IMR-90 (cell line): ENCODE data around the gene MESP2. TPM values are rescaled to one million over a fixed set of nuclear protein-coding genes. Genes with fewer than 3 reads are reported as not detected.

ENCODE experiments used
- ATAC-seq: fragments of 200-7000 bp; cut with Tn5 transposase; 2 replicates; pipeline ENCODE4 v1.9.1; 2020; ENCODE audit warnings: low read depth, mild to moderate bottlenecking, moderate library complexity
- BruUV-seq: library from RNA; stranded (reverse); fragments of 400-500 nt; replicated peaks from 2 replicates; lab custom pipeline; 2021; lab: Mats Ljungman, UMichigan
- CTCF ChIA-PET: fragments of 300-600 bp; formaldehyde crosslinking; extraction: SDS; loops from one replicate; lab custom pipeline; 2021; ENCODE audit warnings: antibody characterized with exemption; lab: Yijun Ruan, JAX
- POLR2A ChIA-PET: fragments of 300-600 bp; sonication (Branson Sonifier 250); formaldehyde crosslinking; loops from one replicate; lab custom pipeline; 2022; ENCODE audit warnings: antibody characterized with exemption; ENCODE audit not compliant: unreplicated experiment; lab: Charles Lee
- DNase-seq: peaks from one replicate; pipeline ENCODE4 v3.0.0; 2013
- H2AFZ ChIP-seq: replicated peaks from 2 replicates; pipeline ENCODE3; 2013; ENCODE audit warnings: low read length, mild to moderate bottlenecking; ENCODE audit not compliant: poor library complexity
- H2AK5ac ChIP-seq: 2 replicates; pipeline ENCODE4 v1.6.1; 2013; ENCODE audit warnings: low read depth, low read length, inconsistent platforms
- H2AK9ac ChIP-seq: replicated peaks from 2 replicates; pipeline ENCODE3; 2013; ENCODE audit warnings: mild to moderate bottlenecking, low read depth, low read length, moderate library complexity; ENCODE audit not compliant: poor library complexity
- H2BK120ac ChIP-seq: 2 replicates; pipeline ENCODE4 v1.6.1; 2013; ENCODE audit warnings: low read depth, low read length, inconsistent platforms
- H2BK15ac ChIP-seq: 3 replicates; pipeline ENCODE4 v1.6.1; 2013; ENCODE audit warnings: low read depth, low read length, inconsistent platforms
- H2BK20ac ChIP-seq: 2 replicates; pipeline ENCODE4 v1.6.1; 2013; ENCODE audit warnings: low read depth, mild to moderate bottlenecking, inconsistent platforms, low read length, moderate library complexity
- H2BK5ac ChIP-seq: 2 replicates; pipeline ENCODE4 v1.6.1; 2013; ENCODE audit warnings: mild to moderate bottlenecking, low read depth, low read length, inconsistent platforms; ENCODE audit not compliant: poor library complexity, severe bottlenecking
- H3K14ac ChIP-seq: replicated peaks from 2 replicates; pipeline ENCODE4 v1.6.1; 2013; ENCODE audit warnings: low read depth, low read length, inconsistent platforms
- H3K18ac ChIP-seq: 2 replicates; pipeline ENCODE4 v1.6.1; 2013; ENCODE audit warnings: low read depth, low read length, control low read depth
- H3K23ac ChIP-seq: 2 replicates; pipeline ENCODE4 v1.6.1; 2013; ENCODE audit warnings: low read depth, low read length, inconsistent platforms
- H3K27ac ChIP-seq: 2 replicates; pipeline ENCODE4 v1.5.1; 2013; ENCODE audit warnings: mild to moderate bottlenecking, control low read depth, low read length; ENCODE audit not compliant: insufficient read depth
- H3K27me3 ChIP-seq: 2 replicates; pipeline ENCODE4 v1.6.1; 2013; ENCODE audit warnings: low read length; ENCODE audit not compliant: control insufficient read depth, insufficient read depth
- H3K36me3 ChIP-seq: 2 replicates; pipeline ENCODE4 v1.6.1; 2013; ENCODE audit warnings: low read length, mixed read lengths; ENCODE audit not compliant: control insufficient read depth, insufficient read depth
- H3K4ac ChIP-seq: 2 replicates; pipeline ENCODE4 v1.6.1; 2013; ENCODE audit warnings: low read depth, low read length, inconsistent platforms
- H3K4me1 ChIP-seq: 2 replicates; pipeline ENCODE4 v1.6.1; 2013; ENCODE audit warnings: low read length, mixed read lengths; ENCODE audit not compliant: control insufficient read depth, insufficient read depth
- H3K4me2 ChIP-seq: 2 replicates; pipeline ENCODE4 v1.6.1; 2013; ENCODE audit warnings: low read depth, mild to moderate bottlenecking, control low read depth, low read length, moderate library complexity
- H3K4me3 ChIP-seq: 2 replicates; pipeline ENCODE4 v1.5.1; 2013; ENCODE audit warnings: low read depth, mild to moderate bottlenecking, control low read depth, low read length, moderate library complexity; ENCODE audit not compliant: insufficient read depth
- H3K56ac ChIP-seq: 2 replicates; pipeline ENCODE4 v1.6.1; 2013; ENCODE audit warnings: low read length, inconsistent platforms; ENCODE audit not compliant: insufficient read depth; ENCODE audit errors: extremely low read depth
- H3K79me1 ChIP-seq, 2 experiments: 2 replicates each; pipeline ENCODE4 v1.6.1; 2013; ENCODE audit warnings: low read length in 2 of 2, inconsistent platforms in 1 of 2, low read depth in 1 of 2
- H3K9ac ChIP-seq: 2 replicates; pipeline ENCODE4 v1.6.1; 2013; ENCODE audit warnings: low read depth, low read length, control low read depth
- H3K9me1 ChIP-seq: 2 replicates; pipeline ENCODE4 v1.6.1; 2013; ENCODE audit warnings: low read length, inconsistent platforms; ENCODE audit not compliant: insufficient read depth
- H3K9me3 ChIP-seq: 2 replicates; pipeline ENCODE4 v1.6.1; 2013; ENCODE audit warnings: low read length; ENCODE audit not compliant: control insufficient read depth, insufficient read depth
- H4K20me1 ChIP-seq: 2 replicates; pipeline ENCODE4 v1.6.1; 2013; ENCODE audit warnings: low read length, inconsistent platforms; ENCODE audit not compliant: insufficient read depth
- H4K5ac ChIP-seq: 2 replicates; pipeline ENCODE4 v1.6.1; 2013; ENCODE audit warnings: mild to moderate bottlenecking, low read depth, low read length, control low read depth
- H4K8ac ChIP-seq, 2 experiments: 2 replicates each; pipeline ENCODE4 v1.6.1; 2013; ENCODE audit warnings: low read depth in 2 of 2, low read length in 2 of 2, control low read depth in 1 of 2, inconsistent platforms in 1 of 2
- H4K91ac ChIP-seq: 2 replicates; pipeline ENCODE4 v1.6.1; 2013; ENCODE audit warnings: low read depth, low read length, inconsistent platforms; ENCODE audit not compliant: insufficient read depth
- CEBPB ChIP-seq: IDR thresholded peaks from 2 replicates; pipeline ENCODE4 v1.6.1; 2012; ENCODE audit warnings: low read depth, low read length, improper control_type of control experiment
- CHD1 ChIP-seq: IDR thresholded peaks from 2 replicates; pipeline ENCODE4 v1.6.1; 2012; ENCODE audit warnings: low read depth, low read length, improper control_type of control experiment
- NFE2L2 ChIP-seq: fragments of 150-350 bp; IDR thresholded peaks from 2 replicates; pipeline ENCODE4 v1.6.1; 2016; ENCODE audit warnings: low read depth, mild to moderate bottlenecking, low read length
- POLR2A ChIP-seq: IDR thresholded peaks from 2 replicates; pipeline ENCODE4 v1.6.1; 2012; ENCODE audit warnings: mild to moderate bottlenecking, low read depth, low read length
- RFX5 ChIP-seq: IDR thresholded peaks from 2 replicates; pipeline ENCODE4 v1.8.0; 2012; ENCODE audit warnings: low read depth, mild to moderate bottlenecking, low read length, moderate library complexity
- WGBS, 2 experiments: methylation state at CpG; one replicate each; pipeline versions ENCODE4 v1.1.5 to v1.1.7; 2013; ENCODE audit warnings: missing lambda C conversion rate in 2 of 2; ENCODE audit not compliant: insufficient read length in 1 of 2; ENCODE audit errors: extremely low coverage in 2 of 2; 5-methylcytosine and 5-hydroxymethylcytosine counted together
- dilution Hi-C: fragments of 300-500 bp; cut with HindIII; formaldehyde crosslinking; loops from one replicate; pipeline ENCODE4 v1.14.3; 2018; ENCODE audit warnings: low sequenced_read_pairs; ENCODE audit not compliant: unreplicated experiment
- in situ Hi-C: fragments of 300-500 bp; cut with MboI; formaldehyde crosslinking; loops from 3 replicates; pipeline ENCODE4 v1.14.3; 2019; ENCODE audit warnings: low sequenced_read_pairs, inconsistent platforms, mixed read lengths
- intact Hi-C: fragments of 100-400 bp; cut with micrococcal nuclease; formaldehyde crosslinking; loops from 2 replicates; pipeline ENCODE4 v1.10.0; 2022
- polyA plus RNA-seq, 3 experiments: library from polyadenylated mRNA; depleted of rRNA; stranded (reverse); fragments of >200 nt; gene quantifications; 2 replicates each; pipeline ENCODE4 v1.2.3, GENCODE V29; 2012; ENCODE audit warnings: low replicate concordance in 1 of 3
- total RNA-seq: library from RNA; depleted of rRNA; stranded (reverse); fragments of >200 nt; gene quantifications from 2 replicates; pipeline ENCODE4 v1.2.3, GENCODE V29; 2012

The MESP2 gene
- total and polyA plus RNA-seq, 2 of the 4 experiments (the other 2 are of a cell fraction) = 0.18 to 0.32 TPM

GRCh38 chr15:89755701-89756100, 20.4 kb upstream of the MESP2 start:
- H3K4me2 ChIP-seq = no peak overlapping the region
- H3K56ac ChIP-seq = no peak overlapping the region
- no peaks in the 10 kb centered on the region for H4K20me1 ChIP-seq
- CTCF ChIA-PET = interaction anchor here (0.5 to 4.0 kb wide), 3 partner anchors 119 to 217 kb away, joined by 3 to 24 read pairs (median 8); no protein-coding TSS in a partner anchor
- no peak overlapping the region for H2BK5ac ChIP-seq
- H2AFZ ChIP-seq = no peak overlapping the region
- POLR2A ChIA-PET = no interaction called here
- no peak overlapping the region for H2BK15ac ChIP-seq
- H3K27ac ChIP-seq = no peak overlapping the region
- ATAC-seq (no peak), DNase-seq (no peak)
- H3K18ac ChIP-seq = no peak overlapping the region
- H3K9me3 ChIP-seq = no peaks in the 10 kb centered on the region
- H3K9me1 ChIP-seq = no peaks in the 10 kb centered on the region; the same call in 1 of the 2 replicates
- dilution Hi-C loops = loop anchor here (25.0 kb wide), 1 partner anchor 107 kb away; no protein-coding TSS in a partner anchor
- H3K9ac ChIP-seq = no peak overlapping the region
- in situ Hi-C loops = loop anchor here (5.0 to 10.0 kb wide), 2 partner anchors 122 to 319 kb away; no protein-coding TSS in a partner anchor
- no peak overlapping the region for H3K4ac ChIP-seq
- H2AK5ac ChIP-seq = no peak overlapping the region
- H3K79me1 ChIP-seq = no peaks in the 10 kb centered on the region
- H3K4me1 ChIP-seq = peaks cover 2% of the 10 kb centered on the region; the same call in 1 of the 2 replicates
- TF ChIP-seq NFE2L2 = no peak
- TF ChIP-seq POLR2A = no peak
- TF ChIP-seq CHD1 = no peak
- no peak for TF ChIP-seq CEBPB
- TF ChIP-seq RFX5 = no peak
- no peak overlapping the region; the same call in 1 of the 2 replicates for H3K14ac ChIP-seq
- H4K8ac ChIP-seq = no peak overlapping the region
- H2AK9ac ChIP-seq = no peak overlapping the region
- H4K91ac ChIP-seq = no peak overlapping the region
- H2BK120ac ChIP-seq = no peak overlapping the region
- H3K27me3 ChIP-seq = no peaks in the 10 kb centered on the region
- WGBS, 2 experiments = 100% methylated on average over 1 of the region's 4 CpGs; no CpG with 5 or more reads in 1 of the 2 experiments
- no peaks in the 10 kb centered on the region for H3K36me3 ChIP-seq
- no peak overlapping the region for H4K5ac ChIP-seq
- intact Hi-C loops = no loop called here
- no TSS peak for BruUV-seq
- H2BK20ac ChIP-seq = no peak overlapping the region
- no peak overlapping the region for H3K4me3 ChIP-seq
- no peak overlapping the region for H3K23ac ChIP-seq
